Psoas muscle (tissue), 8 donors: ENCODE results near the gene HIRIP3. TPM values are rescaled to one million over a fixed set of nuclear protein-coding genes. Genes with fewer than 3 reads are reported as not detected.

Source experiments
- ATAC-seq, 4 donors: fragments of 200-7000 bp; cut with Tn5 transposase; one replicate each; pipeline ENCODE4 v1.9.1; 2020; ENCODE audit warnings: moderate library complexity in 3 of 4, mild to moderate bottlenecking in 2 of 4
- DNase-seq, 2 donors: peaks; one replicate each; pipeline ENCODE4 v3.0.0-alpha.2; 2020
- H3K27ac ChIP-seq: fragments of 200-600 bp; one replicate; pipeline ENCODE4 v1.8.0; 2022
- H3K27me3 ChIP-seq, 3 donors: fragments of 200-600 bp in 1 of 3; one replicate each; pipeline versions ENCODE4 v1.6.1 to v1.8.0; 2013 to 2022; ENCODE audit warnings: low read length in 2 of 3, mild to moderate bottlenecking in 2 of 3, moderate library complexity in 1 of 3; ENCODE audit not compliant: insufficient read depth in 3 of 3
- H3K36me3 ChIP-seq, 2 donors: fragments of 200-600 bp in 1 of 2; one replicate each; pipeline versions ENCODE4 v1.6.1 to v1.8.0; 2013 to 2022; ENCODE audit warnings: low read depth in 1 of 2, mild to moderate bottlenecking in 1 of 2, moderate library complexity in 1 of 2; ENCODE audit not compliant: insufficient read depth in 1 of 2
- H3K4me1 ChIP-seq: fragments of 200-600 bp; one replicate; pipeline ENCODE4 v1.8.0; 2022
- H3K4me3 ChIP-seq: fragments of 200-600 bp; one replicate; pipeline ENCODE4 v1.8.0; 2022; ENCODE audit warnings: mild to moderate bottlenecking
- H3K9me3 ChIP-seq: fragments of 200-600 bp; one replicate; pipeline ENCODE4 v1.8.0; 2022
- CTCF ChIP-seq: fragments of 200-600 bp; IDR thresholded peaks from one replicate; pipeline ENCODE4 v1.8.0; 2022; ENCODE audit warnings: antibody characterized with exemption
- WGBS, 3 donors: extraction: QIAGEN DNeasy Blood & Tissue Kit; methylation state at CpG; one replicate each; pipeline versions ENCODE4 v1.1.6 to v1.1.7; 2013; 5-methylcytosine and 5-hydroxymethylcytosine counted together
- intact Hi-C, 2 donors: fragments of 100-400 bp; cut with DNase I; formaldehyde crosslinking; loops; one replicate each; pipeline versions ENCODE4 v1.11.0 to v1.14.2; 2022
- polyA plus RNA-seq, 3 donors: library from polyadenylated mRNA; stranded (reverse); fragments of 200-250 nt; gene quantifications; one replicate each; pipeline ENCODE4 v1.2.3, GENCODE V29; 2013
- total RNA-seq, 4 donors: library from RNA; stranded (reverse); fragmentation: NEBNext Ultra II Directional in 2 of 4; extraction: Animal tissue kit (Norgen Biotek cat#: 25700) in 2 of 4; gene quantifications; one replicate each; pipeline versions ENCODE4 v1.2.1 to v1.2.4, GENCODE V29; 2021 to 2023
- donor health status: healthy with polysubstance abuse.
- donor health status: DM: no; HTN: no; CAD: no; lungs with moderate emphysema.
- donor health status: Bipolar disorder and iron deficiency.
- donor health status: healthy.
- donor health status: DM: yes; HTN: yes; CAD: no.
- donor health status: DM: no; HTN: no; CAD: no.
- donor health status: DM: no; HTN: no; CAD: no.
- donor health status: DM: yes; HTN: yes; CAD: no.

The HIRIP3 gene
- total and polyA plus RNA-seq, 7 donors = 18.5 to 62.5 (median 21.6) TPM

GRCh38 chr16:29975134-29975538 lies 20.3 kb downstream of the HIRIP3 start:
- Histone ChIP-seq H3K9me3 (no peaks in the 10 kb centered on the region), H3K4me3 (peak overlapping the region; percentile 95), H3K27me3 (no peaks in the 10 kb centered on the region), H3K27ac (peak overlapping the region; percentile 48), H3K4me1 (peaks cover 25% of the 10 kb centered on the region), H3K36me3 (peaks cover under 1 to 44% of the 10 kb centered on the region in 2 donors)
- intact Hi-C loops = loop anchor here (1.0 to 10.0 kb wide), 4 partner anchors 9 to 1750 kb away; partner anchors contain the start of genes HIRIP3 (in 1 of the 2) and KCTD13 (in 1 of the 2)
- TF ChIP-seq CTCF = no peak
- DNase-seq (no peak), ATAC-seq (no peak)
- 50 to 55% (median 51%) methylated on average over 5 of the region's 5 CpGs for WGBS, 3 donors

DNA sequence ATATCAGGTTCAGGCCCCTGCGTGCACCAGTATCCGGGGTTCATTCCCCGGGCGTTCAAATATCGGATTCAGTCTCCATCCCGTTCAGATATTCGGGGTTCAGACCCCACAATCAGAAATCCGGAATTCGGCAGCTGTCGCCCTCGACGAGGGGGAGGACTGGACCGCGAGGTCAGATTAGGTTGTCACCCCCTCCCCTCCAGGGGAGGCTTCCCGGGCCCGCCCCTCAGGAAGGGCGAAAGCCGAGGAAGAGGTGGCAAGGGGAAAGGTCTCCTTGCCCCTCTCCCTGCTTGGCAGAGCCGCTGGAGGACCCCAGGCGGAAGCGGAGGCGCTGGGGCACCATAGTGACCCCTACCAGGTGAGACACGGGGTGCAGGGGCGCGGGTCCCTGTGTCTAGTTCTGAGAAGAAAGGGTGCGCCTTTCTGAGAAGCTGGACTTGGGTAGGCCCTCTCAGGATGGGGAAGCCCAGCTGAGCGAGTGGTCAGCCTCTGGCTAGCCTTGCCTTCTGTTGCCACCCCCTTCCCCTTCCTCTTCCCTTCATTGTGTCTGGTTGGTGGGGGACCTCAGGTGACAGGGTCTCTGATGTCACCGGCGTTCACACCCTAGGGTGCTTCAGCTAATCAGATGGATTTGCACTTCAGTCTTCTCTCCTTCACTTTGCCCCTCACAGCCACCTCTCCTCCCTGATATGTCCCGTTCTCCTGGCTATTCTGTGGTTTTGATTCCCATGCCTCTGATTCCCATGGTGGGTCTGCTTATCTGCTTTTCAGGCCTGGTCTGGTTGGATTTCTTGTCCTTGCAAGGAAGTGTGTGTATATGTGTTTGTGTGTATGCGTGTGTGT lies 20.9 kb downstream of the HIRIP3 start:
- TF ChIP-seq CTCF = no peak
- ATAC-seq = peak in 1 of 4 donors; percentile 5
- H3K27ac ChIP-seq = peak overlapping the region; percentile 91
- no peaks in the 10 kb centered on the region for H3K9me3 ChIP-seq
- DNase-seq = peak in 1 of 2 donors; percentile 61
- 1 to 2% (median 2%) methylated on average over 30 to 31 of the region's 31 CpGs for WGBS, 3 donors
- peaks cover 0 to 39% of the 10 kb centered on the region in 2 donors for H3K36me3 ChIP-seq
- H3K4me3 ChIP-seq = peak overlapping the region; percentile 95
- intact Hi-C loops = loop anchor here (1.0 to 10.0 kb wide), 5 partner anchors 10 to 1750 kb away; partner anchors contain the start of genes KCTD13 (in 2 of the 2), CDIPT (in 1 of the 2) and HIRIP3 (in 1 of the 2)
- no peaks in the 10 kb centered on the region for H3K27me3 ChIP-seq
- peaks cover 25% of the 10 kb centered on the region for H3K4me1 ChIP-seq

DNA sequence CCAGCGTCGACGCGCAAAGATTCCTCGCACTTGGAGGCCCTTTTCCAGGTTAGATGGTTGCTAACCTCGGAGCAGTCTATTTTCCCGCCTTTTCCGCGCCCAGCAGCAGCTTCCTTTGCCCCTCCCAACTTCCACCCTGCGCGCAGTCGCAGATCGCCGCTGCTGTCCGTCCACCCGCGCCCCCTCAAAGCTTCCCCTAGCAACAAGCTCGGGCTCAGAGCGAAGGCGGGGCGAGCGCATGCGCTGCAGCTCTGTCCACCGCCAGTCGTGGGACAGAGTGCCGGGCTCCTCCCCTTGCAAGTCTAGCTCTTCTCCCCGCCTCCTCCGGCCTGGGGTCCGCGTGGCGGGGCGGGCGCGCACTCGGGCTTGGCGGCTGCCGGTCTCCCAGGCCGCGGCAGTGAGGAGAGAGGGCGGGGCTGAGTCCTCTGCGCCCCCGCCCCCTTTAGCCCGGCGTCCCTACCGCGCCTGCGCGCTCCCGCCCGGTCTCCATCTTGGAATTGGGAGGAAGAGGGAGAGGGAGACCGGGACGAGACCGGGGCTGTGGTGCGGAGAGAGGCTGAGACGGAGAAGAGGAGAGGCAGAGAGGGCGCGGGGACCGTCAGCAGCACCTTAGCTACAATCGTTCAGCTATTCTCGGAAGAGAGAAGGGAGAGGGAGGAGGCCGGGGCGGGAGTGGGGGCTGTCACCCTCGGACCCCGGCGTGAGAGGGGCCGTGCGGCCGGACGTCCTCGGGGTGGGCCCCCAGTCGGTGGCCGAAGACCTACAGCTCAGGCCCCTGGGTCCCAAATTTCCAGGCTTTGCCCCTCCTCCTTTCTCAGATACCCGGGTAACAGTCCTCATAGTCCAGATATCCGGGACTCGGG lies 21.8 kb downstream of the HIRIP3 start, which contains the start of gene TAOK2:
Gene TAOK2, plus strand, starts transcription at position 485 of the 863 bp plus-strand sequence. CDS start 3,905 bp downstream, outside the sequence.
- Histone ChIP-seq H3K36me3 (peaks cover under 1 to 39% of the 10 kb centered on the region in 2 donors), H3K27me3 (no peaks in the 10 kb centered on the region), H3K27ac (peak within 1 kb of the TSS; percentile 91), H3K4me1 (peaks cover 25% of the 10 kb centered on the region), H3K4me3 (peak within 1 kb of the TSS; percentile 95), H3K9me3 (no peaks in the 10 kb centered on the region)
- TF ChIP-seq CTCF = no peak
- ATAC-seq (peak; percentile 96 to 99 (median 98)), DNase-seq (peak; percentile 99 to 100)
- intact Hi-C loops = loop anchor here (2.0 to 10.0 kb wide), 4 partner anchors 21 to 1751 kb away; partner anchors contain the start of genes CDIPT (in 1 of the 2), HIRIP3 (in 1 of the 2) and KCTD13 (in 1 of the 2)
- WGBS, 3 donors = 2 to 3% (median 3%) methylated on average over 69 to 75 of the region's 75 CpGs

GRCh38 chr16:29972992-29973383 lies 22.4 kb downstream of the HIRIP3 start:
- peaks cover 25% of the 10 kb centered on the region for H3K4me1 ChIP-seq
- intact Hi-C loops = loop anchor here in 1 of 2 donors (5.0 to 10.0 kb wide), 3 partner anchors 46 to 1752 kb away; partner anchors contain the start of genes CDIPT and KCTD13
- WGBS, 3 donors = 59 to 69% (median 67%) methylated on average over 6 of the region's 6 CpGs
- no peak for TF ChIP-seq CTCF
- H3K27me3 ChIP-seq = no peaks in the 10 kb centered on the region
- H3K4me3 ChIP-seq = peak overlapping the region; percentile 95
- H3K36me3 ChIP-seq = peaks cover 6 to 39% of the 10 kb centered on the region in 2 donors
- ATAC-seq (no peak), DNase-seq (no peak)
- H3K9me3 ChIP-seq = no peaks in the 10 kb centered on the region
- peak overlapping the region; percentile 91 for H3K27ac ChIP-seq
